Measurements from ENCODE around the gene FBXW9. TPM values are rescaled to one million over a fixed set of nuclear protein-coding genes. Genes with fewer than 3 reads are reported as not detected.

The FBXW9 gene
- total and polyA plus RNA-seq, 2 of the 8 experiments (the other 6 are each of a cell fraction or from before 2014, with no cell fraction given) = 10.8 to 30.1 TPM

DNA sequence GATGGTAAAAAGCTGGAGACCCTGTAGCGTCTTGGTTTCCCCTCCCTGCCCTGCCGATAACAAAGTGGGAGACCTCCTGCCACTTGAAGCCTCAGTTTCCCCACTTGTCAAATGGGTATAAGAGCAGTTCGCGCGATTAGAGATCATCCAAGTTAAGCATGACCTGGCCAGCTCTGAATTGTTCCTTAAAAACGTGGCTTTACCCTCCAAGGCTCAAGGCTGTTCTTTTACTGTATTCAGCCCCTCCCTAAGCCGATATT is 26.9 kb upstream of the FBXW9 start:
- Histone ChIP-seq H4K20me1 (replicated peaks in 1 of 2; ENCODE audit: control insufficient read depth in 1 of 2, insufficient read depth in 2 of 2, low read length in 2 of 2) (peaks cover 4 to 12% of the 10 kb centered on the region in 2 experiments), H2AFZ (ENCODE audit: low read length) (no peak overlapping the region), H3K56ac (replicated peaks; ENCODE audit: insufficient read length, low read depth, low read length) (peak overlapping the region; percentile 3), H2BK120ac (replicated peaks; ENCODE audit: low read depth, low read length) (no peak overlapping the region), H4K91ac (replicated peaks; ENCODE audit: insufficient read length, low read length) (peak overlapping the region; percentile 31), H3K23me2 (ENCODE audit: low read depth, low read length) (peaks cover 10% of the 10 kb centered on the region), H2BK12ac (ENCODE audit: low read depth, low read length) (no peak overlapping the region; the same call in 1 of the 2 replicates), H3K4me1 (replicated peaks in 1 of 4; ENCODE audit: control insufficient read depth in 3 of 4, insufficient read depth in 4 of 4, low read length in 3 of 4) (peaks cover 0 to 6% (median 2%) of the 10 kb centered on the region in 4 experiments; a peak in 5 of 7 replicates), H3K36me3 (ENCODE audit: control insufficient read depth in 2 of 4, insufficient read depth in 4 of 4, low read length in 3 of 4) (peaks cover 4 to 13% (median 7%) of the 10 kb centered on the region in 4 experiments; a peak in 6 of 8 replicates), H3K27ac (ENCODE audit: low read depth, low read length) (peak overlapping the region; percentile 87), H3K9ac (replicated peaks in 1 of 4; ENCODE audit: extremely low read depth in 1 of 4, low read depth in 3 of 4, low read length in 3 of 4) (peak overlapping the region; percentile 72 to 97 (median 89)), H3K23ac (ENCODE audit: insufficient read length) (no peak overlapping the region), H2BK20ac (ENCODE audit: low read length) (no peak overlapping the region), H3K18ac (ENCODE audit: extremely low read depth, low read length) (peak overlapping the region; percentile 75), H3K4ac (replicated peaks; ENCODE audit: insufficient read length, low read depth, low read length) (peak overlapping the region; percentile 17), H3K79me2 (ENCODE audit: control insufficient read depth in 1 of 2, insufficient read depth in 2 of 2, low read length in 2 of 2) (peaks cover 27 to 48% of the 10 kb centered on the region in 2 experiments), H3K27me3 (replicated peaks in 1 of 4; ENCODE audit: control insufficient read depth in 3 of 4, extremely low read depth in 1 of 4, insufficient read depth in 3 of 4, low read length in 3 of 4) (no peaks in the 10 kb centered on the region), H3K9me3 (ENCODE audit: insufficient read depth in 2 of 2, low read depth in 1 of 2, low read length in 1 of 2) (no peaks in the 10 kb centered on the region), H2AK5ac (ENCODE audit: low read depth, low read length) (0 out of 2 replicates have a peak overlapping the region, but pooled peaks have one; percentile 42), H4K8ac (ENCODE audit: extremely low read depth, insufficient read depth, low read length) (0 out of 2 replicates have a peak overlapping the region, but pooled peaks have one; percentile 58), H3K4me2 (ENCODE audit: insufficient read depth in 1 of 2, low read depth in 2 of 2, low read length in 2 of 2) (peak overlapping the region; percentile 93), H2BK5ac (ENCODE audit: low read depth, low read length) (0 out of 2 replicates have a peak overlapping the region, but pooled peaks have one; percentile 76), H4K5ac (ENCODE audit: insufficient read length, low read depth, low read length) (peak overlapping the region; percentile 15), H3K14ac (ENCODE audit: insufficient read length) (no peak overlapping the region), H3K4me3 (ENCODE audit: extremely low read depth in 1 of 4, insufficient read depth in 2 of 4, low read depth in 3 of 4, low read length in 4 of 4) (peak overlapping the region; percentile 80 to 93 (median 82)), H2BK15ac (ENCODE audit: low read length) (no peak overlapping the region; the same call in 1 of the 2 replicates), H3K79me1 (ENCODE audit: low read depth, low read length) (peaks cover 10% of the 10 kb centered on the region; the same call in 1 of the 2 replicates)
- TF ChIP-seq RXRA (IDR thresholded peaks at IDR 0.05; ENCODE audit: insufficient read depth, low read depth, low read length) (no peak), SP4 (IDR thresholded peaks at IDR 0.05; ENCODE audit: low read length) (no peak), EP300 (IDR thresholded peaks at IDR 0.05; ENCODE audit: borderline replicate concordance in 1 of 2, low read depth in 2 of 2, low read length in 2 of 2) (no peak), RBBP5 (IDR thresholded peaks at IDR 0.05; ENCODE audit: borderline replicate concordance, low read depth, low read length) (no peak), SIRT6 (IDR thresholded peaks at IDR 0.05; ENCODE audit: low read length) (no peak)
- DNase-seq (ENCODE audit: low read depth in 1 of 2, low spot score in 2 of 2) = no peak
- CTCF ChIA-PET (ENCODE audit: partially characterized antibody) = interaction anchor here (0.7 to 3.9 kb wide), 11 partner anchors 11 to 124 kb away, joined by 3 to 20 read pairs (median 5); partner anchors contain the start of gene TRIR
- POLR2A ChIA-PET (ENCODE audit: partially characterized antibody) = interaction anchor here (0.7 to 12.9 kb wide), 27 partner anchors 9 to 432 kb away, joined by 3 to 258 read pairs (median 6); partner anchors contain the start of genes BEST2, DHPS, FBXW9 and GCDH
- FAIRE-seq = no peak
- 1% methylated on average over 7 of the region's 7 CpGs; no CpG with 5 or more reads in 1 of the 2 experiments for WGBS, 2 experiments (ENCODE audit: extremely low coverage in 1 of 2, insufficient coverage in 1 of 2, insufficient read length in 1 of 2, insufficient replicate concordance in 2 of 2, low coverage in 1 of 2, low lambda C conversion rate in 2 of 2, missing lambda C conversion rate in 1 of 2)

Measured in H1 (cell line).